Heart left ventricle (tissue), 16 donors: ENCODE measurements around the gene CELSR1. TPM values are rescaled to one million over a fixed set of nuclear protein-coding genes. Genes with fewer than 3 reads are reported as not detected.
"Not testable (repeated sequence)": the region's sequence is repeated elsewhere in the genome, so short reads cannot be mapped to it uniquely, and the experiment has no call there.

Experiments
- ATAC-seq, 4 donors: fragments of 200-7000 bp; cut with Tn5 transposase; one replicate each; pipeline ENCODE4 v1.9.1; 2020 to 2022; ENCODE audit warnings: moderate library complexity in 4 of 4, mild to moderate bottlenecking in 3 of 4, moderate number of reproducible peaks in 1 of 4
- DNase-seq, 5 donors: peaks; one replicate each; pipeline ENCODE4 v3.0.0-alpha.2; 2020
- H3K27ac ChIP-seq, 12 donors: fragments of 200-600 bp; sonication (generic) in 4 of 12; one replicate each; pipeline versions ENCODE4 v1.5.0 to v1.8.0; 2016 to 2022; ENCODE audit warnings: mild to moderate bottlenecking in 2 of 12
- H3K27me3 ChIP-seq, 9 donors: fragments of 200-600 bp; sonication (generic) in 2 of 9; one replicate each; pipeline versions ENCODE4 v1.5.1 to v1.8.0; 2016 to 2022; ENCODE audit warnings: mild to moderate bottlenecking in 3 of 9
- H3K36me3 ChIP-seq, 9 donors: fragments of 200-600 bp; sonication (generic) in 2 of 9; one replicate each; pipeline versions ENCODE4 v1.5.0 to v1.8.0; 2018 to 2022; ENCODE audit warnings: mild to moderate bottlenecking in 2 of 9
- H3K4me1 ChIP-seq, 12 donors: fragments of 200-600 bp; sonication (generic) in 4 of 12; one replicate each; pipeline versions ENCODE4 v1.5.0 to v1.8.0; 2016 to 2022; ENCODE audit warnings: mild to moderate bottlenecking in 3 of 12
- H3K4me3 ChIP-seq, 12 donors: fragments of 200-600 bp; sonication (generic) in 4 of 12; one replicate each; pipeline versions ENCODE4 v1.5.0 to v1.8.0; 2017 to 2022; ENCODE audit warnings: mild to moderate bottlenecking in 9 of 12, moderate library complexity in 4 of 12
- H3K9me3 ChIP-seq, 12 donors: fragments of 200-600 bp; sonication (generic) in 4 of 12; one replicate each; pipeline versions ENCODE4 v1.5.0 to v1.8.0; 2016 to 2022; ENCODE audit warnings: mild to moderate bottlenecking in 1 of 12
- CTCF ChIP-seq, 12 donors: fragments of 200-600 bp; sonication (generic) in 4 of 12; IDR thresholded peaks; one replicate each; pipeline versions ENCODE4 v1.5.0 to v1.8.0; 2018 to 2022; ENCODE audit warnings: antibody characterized with exemption in 12 of 12, mild to moderate bottlenecking in 5 of 12
- POLR2A ChIP-seq, 2 donors: fragments of 450-650 bp; IDR thresholded peaks; one replicate each; pipeline ENCODE4 v1.6.1; 2017; ENCODE audit warnings: antibody characterized with exemption in 2 of 2, mild to moderate bottlenecking in 2 of 2, moderate library complexity in 2 of 2
- WGBS, 4 donors: extraction: QIAGEN DNeasy Blood & Tissue Kit in 2 of 4; methylation state at CpG; one replicate each; pipeline versions ENCODE4 v1.1.5 to v1.1.7; 2013 to 2018; 5-methylcytosine and 5-hydroxymethylcytosine counted together
- intact Hi-C, 10 donors: fragments of 100-400 bp; cut with DNase I; formaldehyde crosslinking; loops; one replicate each; pipeline versions ENCODE4 v1.11.1 to v1.14.2; 2022
- polyA plus RNA-seq, 2 donors: library from polyadenylated mRNA; stranded (reverse); fragments of 200-250 nt; gene quantifications; one replicate each; pipeline ENCODE4 v1.2.3, GENCODE V29; 2013
- total RNA-seq, 9 donors: library from RNA; depleted of rRNA in 2 of 9; stranded (reverse); fragments of >200 nt in 2 of 9; fragmentation: NEBNext Ultra II Directional in 3 of 9; extraction: Animal tissue kit (Norgen Biotek cat#: 25700) in 3 of 9; gene quantifications; one replicate each; pipeline versions ENCODE4 v1.1.0 to v1.2.4, GENCODE V29; 2016 to 2023
- donor health status: ischemic (EF 13 %, LVEDD 7.1; RV severe dilation, severe dysfunction).
- donor health status: healthy with polysubstance abuse.
- donor health status: DM: no; HTN: yes; CAD: no.
- donor health status: DM: no; HTN: no; CAD: no.
- donor health status: ischemic (EF 25% LVEDD 6.9; RV normal size, moderate dysfunction).
- donor health status: ischemic (EF 25% LVEDD 5.7; RV mildly dilated, moderate dysfunction).
- donor health status: healthy.
- donor health status: DM: yes; HTN: yes; CAD: no.
- donor health status: ischemic (EF 35%, LVEDD 5.7; RV mildly dilated, moderate dysfunction).
- donor health status: nonischemic (EF 11% LVEDD 7.7; RV severe dilation, severe dysfunction).
- donor health status: DM: yes; HTN: yes; CAD: no.
- donor health status: PGD.
- donor health status: ischemic (EF 29% LVEDD 5.4; RV normal size, mild dysfunction).
- donor health status: nonischemic (EF 23%, LVEDD 6.1; RV moderate dilation, normal function).

The CELSR1 gene
- total and polyA plus RNA-seq, 11 donors: 5.9 to 15.8 (median 11.9) TPM

GRCh38 chr22:46318576-46318975, 218.8 kb downstream of the CELSR1 start:
- Histone ChIP-seq H3K4me3 (no peak overlapping the region), H3K27ac (no peak overlapping the region), H3K4me1 (peaks cover 0 to 5% (median 0%) of the 10 kb centered on the region in 12 donors), H3K27me3 (no peaks in the 10 kb centered on the region), H3K9me3 (no peaks in the 10 kb centered on the region), H3K36me3 (peaks cover 0 to 10% (median 0%) of the 10 kb centered on the region in 9 donors)
- WGBS, 4 donors: 88 to 95% (median 90%) methylated on average over 15 of the region's 15 CpGs
- no peak for ATAC-seq
- intact Hi-C loops: loop anchor here in 5 of 10 donors (5.0 to 10.0 kb wide), 2 partner anchors 324 to 326 kb away; no protein-coding TSS in a partner anchor
- peak in 1 of 5 donors; percentile 33 for DNase-seq
- TF ChIP-seq POLR2A (IDR thresholded peaks at IDR 0.05): no peak
- TF ChIP-seq CTCF (IDR thresholded peaks at IDR 0.05): no peak

- DNase-seq: peak in 1 of 5 donors; percentile 47
- H3K27me3 ChIP-seq: no peaks in the 10 kb centered on the region
- no peaks in the 10 kb centered on the region for H3K9me3 ChIP-seq
- TF ChIP-seq CTCF (IDR thresholded peaks at IDR 0.05) (no peak), POLR2A (IDR thresholded peaks at IDR 0.05) (no peak)
- peaks cover 0 to 10% (median 0%) of the 10 kb centered on the region in 9 donors for H3K36me3 ChIP-seq
- 81 to 94% (median 92%) methylated on average over 15 to 20 of the region's 20 CpGs for WGBS, 4 donors
- peaks cover 0 to 5% (median 0%) of the 10 kb centered on the region in 12 donors for H3K4me1 ChIP-seq
- no peak overlapping the region for H3K27ac ChIP-seq
- H3K4me3 ChIP-seq: no peak overlapping the region
- ATAC-seq: no peak
- intact Hi-C loops: loop anchor here in 5 of 10 donors (5.0 to 10.0 kb wide), 2 partner anchors 323 to 325 kb away; no protein-coding TSS in a partner anchor
Measured at GRCh38 chr22:46317646-46318045, 219.8 kb downstream of the CELSR1 start.

DNA sequence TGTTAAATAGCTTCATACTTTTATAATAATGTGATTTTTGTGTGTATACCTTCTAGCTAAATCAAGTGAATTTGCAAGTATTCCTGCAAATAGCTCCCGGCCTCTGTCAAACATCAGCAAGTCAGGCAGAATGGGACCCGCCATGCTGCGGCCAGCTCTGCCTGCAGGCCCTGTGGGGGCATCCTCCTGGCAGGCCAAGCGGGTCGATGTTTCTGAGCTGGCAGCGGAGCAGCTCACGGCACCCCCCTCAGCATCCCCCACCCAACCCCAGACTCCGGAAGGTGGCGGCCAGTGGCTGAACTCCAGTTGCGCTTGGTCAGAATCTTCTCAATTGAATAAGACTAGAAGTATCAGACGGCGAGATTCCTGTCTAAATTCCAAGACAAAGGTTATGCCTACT, 221.4 kb downstream of the CELSR1 start:
- WGBS, 4 donors: 90 to 95% (median 93%) methylated on average over 12 of the region's 12 CpGs
- intact Hi-C loops: loop anchor here in 8 of 10 donors (2.0 to 10.0 kb wide), 3 partner anchors 193 to 324 kb away; no protein-coding TSS in a partner anchor
- Histone ChIP-seq H3K9me3 (no peaks in the 10 kb centered on the region), H3K27me3 (no peaks in the 10 kb centered on the region), H3K4me1 (peaks cover 0 to 5% (median 0%) of the 10 kb centered on the region in 12 donors), H3K27ac (no peak overlapping the region), H3K4me3 (no peak overlapping the region), H3K36me3 (peaks cover 0 to 10% (median 0%) of the 10 kb centered on the region in 9 donors)
- ATAC-seq (no peak), DNase-seq (no peak)
- TF ChIP-seq CTCF (IDR thresholded peaks at IDR 0.05): no peak
- TF ChIP-seq POLR2A (IDR thresholded peaks at IDR 0.05): no peak

GRCh38 chr22:46312848-46313247, 224.6 kb downstream of the CELSR1 start:
- not testable (repeated sequence) for H3K27ac ChIP-seq, H3K27me3 ChIP-seq, DNase-seq, H3K4me3 ChIP-seq, H3K9me3 ChIP-seq, ATAC-seq, H3K36me3 ChIP-seq
- intact Hi-C loops: loop anchor here in 8 of 10 donors (5.0 to 10.0 kb wide), 4 partner anchors 311 to 321 kb away; no protein-coding TSS in a partner anchor
- WGBS, 4 donors: 97 to 99% (median 98%) methylated on average over 2 of the region's 2 CpGs
- peaks cover 0 to 13% (median 0%) of the 10 kb centered on the region in 12 donors for H3K4me1 ChIP-seq
